ENCODE measurements around the gene BTBD2. TPM values are rescaled to one million over a fixed set of nuclear protein-coding genes. Genes with fewer than 3 reads are reported as not detected.

Gene BTBD2
- total and polyA plus RNA-seq, 2 of the 8 experiments (the other 6 are each of a cell fraction or from before 2014, with no cell fraction given) = 91.7 to 92.3 TPM

DNA sequence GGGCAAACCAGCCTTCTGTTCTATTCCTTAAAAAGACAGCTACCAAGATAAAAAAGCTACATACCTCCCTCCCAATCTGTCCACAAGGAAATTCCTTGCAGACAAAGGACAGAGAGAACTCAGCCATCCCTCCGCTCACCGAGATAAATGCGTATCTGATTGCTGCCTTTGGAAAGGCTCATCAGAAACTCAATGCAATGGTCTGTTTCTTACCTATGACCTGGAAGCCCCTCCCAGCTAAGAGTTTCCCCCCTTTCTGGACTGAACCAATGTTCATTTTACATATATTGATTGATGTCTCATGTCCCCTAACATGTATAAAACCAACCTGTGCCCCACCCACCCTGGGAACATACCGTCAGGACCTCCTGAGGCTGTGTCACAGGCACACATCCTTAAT, 11.6 kb downstream of the BTBD2 start:
- CTCF ChIA-PET (ENCODE audit: partially characterized antibody) = interaction anchor here (0.6 to 2.2 kb wide), 5 partner anchors 8 to 111 kb away, joined by 3 to 7 read pairs (median 3); no protein-coding TSS in a partner anchor
- 90% methylated on average over 4 of the region's 4 CpGs; no CpG with 5 or more reads in 1 of the 2 experiments for WGBS, 2 experiments (ENCODE audit: extremely low coverage in 1 of 2, insufficient coverage in 1 of 2, insufficient read length in 1 of 2, insufficient replicate concordance in 2 of 2, low coverage in 1 of 2, low lambda C conversion rate in 2 of 2, missing lambda C conversion rate in 1 of 2)
- DNase-seq (ENCODE audit: low read depth in 1 of 2, low spot score in 2 of 2) = no peak
- TF ChIP-seq TAF7 (optimal IDR thresholded peaks at IDR 0.05; ENCODE audit: borderline replicate concordance, low read depth, low read length) = no peak
- no peak for TF ChIP-seq RFX5 (IDR thresholded peaks at IDR 0.05; ENCODE audit: borderline replicate concordance, low read depth, low read length)
- no peak for TF ChIP-seq CHD2 (IDR thresholded peaks at IDR 0.05; ENCODE audit: low read length)
- no peak for TF ChIP-seq CTBP2 (IDR thresholded peaks at IDR 0.05; ENCODE audit: borderline replicate concordance, insufficient read depth, insufficient read length, low read length)
- TF ChIP-seq SIX5 (IDR thresholded peaks at IDR 0.05; ENCODE audit: low read depth, low read length) = no peak
- TF ChIP-seq HDAC2 (IDR thresholded peaks at IDR 0.05; ENCODE audit: borderline replicate concordance in 1 of 2, low read depth in 2 of 2, low read length in 2 of 2) = no peak
- no peak for TF ChIP-seq NRF1 (IDR thresholded peaks at IDR 0.05; ENCODE audit: low read depth, low read length)
- no peak for TF ChIP-seq JUND (IDR thresholded peaks at IDR 0.05; ENCODE audit: low read length)
- TF ChIP-seq POLR2AphosphoS5 (IDR thresholded peaks at IDR 0.05; ENCODE audit: low read depth, low read length) = no peak
- TF ChIP-seq ATF2 (IDR thresholded peaks at IDR 0.05; ENCODE audit: low read length) = no peak
- TF ChIP-seq YY1 (IDR thresholded peaks at IDR 0.05; ENCODE audit: low read depth, low read length) = no peak

More for the DNA sequence above, 11.6 kb downstream of the BTBD2 start:
- H3K4me1 ChIP-seq (replicated peaks in 1 of 4; ENCODE audit: control insufficient read depth in 3 of 4, insufficient read depth in 4 of 4, low read length in 3 of 4) = no peaks in the 10 kb centered on the region
- H3K14ac ChIP-seq (ENCODE audit: insufficient read length) = no peak overlapping the region
- H2AFZ ChIP-seq (ENCODE audit: low read length) = no peak overlapping the region
- H3K56ac ChIP-seq (replicated peaks; ENCODE audit: insufficient read length, low read depth, low read length) = no peak overlapping the region
- peaks cover 0 to 9% (median 3%) of the 10 kb centered on the region in 4 experiments; a peak in 4 of 8 replicates for H3K36me3 ChIP-seq (ENCODE audit: control insufficient read depth in 2 of 4, insufficient read depth in 4 of 4, low read length in 3 of 4)
- no peak overlapping the region for H3K18ac ChIP-seq (ENCODE audit: extremely low read depth, low read length)
- no peak overlapping the region for H3K23ac ChIP-seq (ENCODE audit: insufficient read length)
- peaks cover 4 to 7% of the 10 kb centered on the region in 2 experiments for H4K20me1 ChIP-seq (replicated peaks in 1 of 2; ENCODE audit: control insufficient read depth in 1 of 2, insufficient read depth in 2 of 2, low read length in 2 of 2)
- H2BK5ac ChIP-seq (ENCODE audit: low read depth, low read length) = no peak overlapping the region
- no peak overlapping the region for H3K4me2 ChIP-seq (ENCODE audit: insufficient read depth in 1 of 2, low read depth in 2 of 2, low read length in 2 of 2)
- no peaks in the 10 kb centered on the region; the same call in 1 of the 2 replicates for H3K79me1 ChIP-seq (ENCODE audit: low read depth, low read length)
- no peak overlapping the region for H2BK20ac ChIP-seq (ENCODE audit: low read length)
- no peaks in the 10 kb centered on the region for H3K9me3 ChIP-seq (ENCODE audit: insufficient read depth in 2 of 2, low read depth in 1 of 2, low read length in 1 of 2)
- peaks cover 0 to 2% (median 0%) of the 10 kb centered on the region in 4 experiments; a peak in 1 of 7 replicates for H3K27me3 ChIP-seq (replicated peaks in 1 of 4; ENCODE audit: control insufficient read depth in 3 of 4, extremely low read depth in 1 of 4, insufficient read depth in 3 of 4, low read length in 3 of 4)
- H3K79me2 ChIP-seq (ENCODE audit: control insufficient read depth in 1 of 2, insufficient read depth in 2 of 2, low read length in 2 of 2) = peaks cover 0 to 6% of the 10 kb centered on the region in 2 experiments; a peak in 1 of 4 replicates
- no peaks in the 10 kb centered on the region for H3K23me2 ChIP-seq (ENCODE audit: low read depth, low read length)
- H2BK15ac ChIP-seq (ENCODE audit: low read length) = no peak overlapping the region
- H3K27ac ChIP-seq (ENCODE audit: low read depth, low read length) = no peak overlapping the region
- H2AK5ac ChIP-seq (ENCODE audit: low read depth, low read length) = no peak overlapping the region
- no peak overlapping the region for H4K5ac ChIP-seq (ENCODE audit: insufficient read length, low read depth, low read length)
- no peak overlapping the region for H3K9ac ChIP-seq (replicated peaks in 1 of 4; ENCODE audit: extremely low read depth in 1 of 4, low read depth in 3 of 4, low read length in 3 of 4)
- H4K8ac ChIP-seq (ENCODE audit: extremely low read depth, insufficient read depth, low read length) = no peak overlapping the region
- H4K91ac ChIP-seq (replicated peaks; ENCODE audit: insufficient read length, low read length) = no peak overlapping the region
- H3K4ac ChIP-seq (replicated peaks; ENCODE audit: insufficient read length, low read depth, low read length) = no peak overlapping the region
- H2BK120ac ChIP-seq (replicated peaks; ENCODE audit: low read depth, low read length) = no peak overlapping the region
- FAIRE-seq = no peak
- no peak overlapping the region for H3K4me3 ChIP-seq (ENCODE audit: extremely low read depth in 1 of 4, insufficient read depth in 2 of 4, low read depth in 3 of 4, low read length in 4 of 4)
- H2BK12ac ChIP-seq (ENCODE audit: low read depth, low read length) = no peak overlapping the region
- POLR2A ChIA-PET (ENCODE audit: partially characterized antibody) = interaction anchor here (0.6 to 1.2 kb wide), 4 partner anchors 9 to 713 kb away, joined by 3 to 5 read pairs (median 4); partner anchors contain the start of genes ADAT3 and SCAMP4
